C4-2B (cell line): Measurements from ENCODE around the gene IL37.

Source experiments
- CTCF ChIP-seq: fragments of 450-650 bp; conservative IDR thresholded peaks from 2 replicates; pipeline ENCODE4 v1.5.1; 2017; ENCODE audit warnings: mild to moderate bottlenecking
- ZFX ChIP-seq: fragments of 450-650 bp; IDR thresholded peaks from 2 replicates; pipeline ENCODE4 v1.6.1; 2017

- TF ChIP-seq CTCF, result no peak
- TF ChIP-seq ZFX, result no peak
Observed at GRCh38 chr2:112920923-112921532, 10.1 kb downstream of the IL37 start.
